ENCODE results near the gene NOXO1. TPM values are rescaled to one million over a fixed set of nuclear protein-coding genes. Genes with fewer than 3 reads are reported as not detected.

NOXO1 gene
- total RNA-seq, 6 donors from 2014 or later, result 2.1 to 5.4 (median 5.0) TPM; not detected in 1

GRCh38 chr16:2025251-2025650 lies 44.0 kb upstream of the NOXO1 start:
- peak overlapping the region; percentile 38 to 95 (median 79) for H3K27ac ChIP-seq
- peaks cover 0 to 15% (median 9%) of the 10 kb centered on the region in 4 donors for H3K27me3 ChIP-seq
- WGBS, 2 donors, result 92 to 95% methylated on average over 14 of the region's 14 CpGs
- H3K9me3 ChIP-seq, result no peaks in the 10 kb centered on the region
- peak overlapping the region in 1 of 4 donors; percentile 83 for H3K4me3 ChIP-seq
- peak in 1 of 2 donors; percentile 85 for DNase-seq
- ATAC-seq (ENCODE audit: low FRiP score in 2 of 2), result no peak
- TF ChIP-seq POLR2AphosphoS5 (IDR thresholded peaks at IDR 0.05) (no peak), CTCF (IDR thresholded peaks at IDR 0.05) (no peak), POLR2A (IDR thresholded peaks at IDR 0.05) (no peak), EP300 (IDR thresholded peaks at IDR 0.05) (no peak)
- peaks cover 0 to 10% (median 0%) of the 10 kb centered on the region in 4 donors for H3K36me3 ChIP-seq
- H3K4me1 ChIP-seq, result peaks cover 54 to 78% (median 62%) of the 10 kb centered on the region in 4 donors

- no peak for ATAC-seq (ENCODE audit: low FRiP score in 2 of 2)
- Histone ChIP-seq H3K36me3 (no peaks in the 10 kb centered on the region), H3K4me1 (peaks cover 54 to 82% (median 61%) of the 10 kb centered on the region in 4 donors), H3K27me3 (peaks cover 0 to 27% (median 18%) of the 10 kb centered on the region in 4 donors), H3K4me3 (peak overlapping the region in 3 of 4 donors; percentile 39 to 47 (median 43)), H3K9me3 (no peaks in the 10 kb centered on the region), H3K27ac (peak overlapping the region; percentile 71 to 95 (median 84))
- no peak for DNase-seq
- 76% methylated on average over 9 to 11 of the region's 12 CpGs for WGBS, 2 donors
- TF ChIP-seq CTCF (IDR thresholded peaks at IDR 0.05) (no peak), EP300 (IDR thresholded peaks at IDR 0.05) (no peak)
Measured at GRCh38 chr16:2024032-2024420, 42.8 kb upstream of the NOXO1 start.

GRCh38 chr16:2023092-2024031 lies 42.1 kb upstream of the NOXO1 start:
- H3K27ac ChIP-seq, result peak overlapping the region; percentile 71 to 95 (median 84)
- TF ChIP-seq POLR2A (IDR thresholded peaks at IDR 0.05) (peak in 2 of 4 donors; percentile 49 to 65), CTCF (IDR thresholded peaks at IDR 0.05) (peak; percentile 99 to 100 (median 99)), POLR2AphosphoS5 (IDR thresholded peaks at IDR 0.05) (peak; percentile 67 to 73), EP300 (IDR thresholded peaks at IDR 0.05) (no peak)
- no peaks in the 10 kb centered on the region for H3K9me3 ChIP-seq
- peaks cover 0 to 28% (median 19%) of the 10 kb centered on the region in 4 donors for H3K27me3 ChIP-seq
- 12 to 50% methylated on average over 1 to 50 of the region's 53 CpGs for WGBS, 2 donors
- H3K36me3 ChIP-seq, result no peaks in the 10 kb centered on the region
- peak overlapping the region in 3 of 4 donors; percentile 39 to 47 (median 43) for H3K4me3 ChIP-seq
- H3K4me1 ChIP-seq, result peaks cover 47 to 76% (median 57%) of the 10 kb centered on the region in 4 donors
- peak; percentile 97 for ATAC-seq (ENCODE audit: low FRiP score in 2 of 2)
- DNase-seq, result peak; percentile 96 to 100

GRCh38 chr16:2022723-2023091 lies 41.4 kb upstream of the NOXO1 start:
- peak overlapping the region in 2 of 4 donors; percentile 80 to 95 for H3K27ac ChIP-seq
- no peaks in the 10 kb centered on the region for H3K36me3 ChIP-seq
- 0 to 4% methylated on average over 10 to 12 of the region's 14 CpGs for WGBS, 2 donors
- ATAC-seq (ENCODE audit: low FRiP score in 2 of 2) (peak; percentile 32 to 37), DNase-seq (no peak)
- H3K4me3 ChIP-seq, result peak overlapping the region in 3 of 4 donors; percentile 39 to 47 (median 43)
- no peak for TF ChIP-seq POLR2AphosphoS5 (IDR thresholded peaks at IDR 0.05)
- no peak for TF ChIP-seq EP300 (IDR thresholded peaks at IDR 0.05)
- TF ChIP-seq CTCF (IDR thresholded peaks at IDR 0.05), result no peak
- no peak for TF ChIP-seq POLR2A (IDR thresholded peaks at IDR 0.05)
- H3K9me3 ChIP-seq, result no peaks in the 10 kb centered on the region
- H3K4me1 ChIP-seq, result peaks cover 44 to 70% (median 53%) of the 10 kb centered on the region in 4 donors
- H3K27me3 ChIP-seq, result peaks cover 0 to 28% (median 19%) of the 10 kb centered on the region in 4 donors

All from upper lobe of left lung (tissue), 6 donors.